Gastrocnemius medialis (tissue), 4 donors: ENCODE results near the gene SPTLC2. TPM values are rescaled to one million over a fixed set of nuclear protein-coding genes. Genes with fewer than 3 reads are reported as not detected.
"Not testable (repeated sequence)": the region's sequence is repeated elsewhere in the genome, so short reads cannot be mapped to it uniquely, and the experiment has no call there.

Experiments
- ATAC-seq, 2 donors: fragments of 150-250 bp; one replicate each; pipeline ENCODE4 v1.9.1; 2016
- DNase-seq, 2 donors: peaks; one replicate each; pipeline ENCODE4 v3.0.0-alpha.2; 2019
- H3K27ac ChIP-seq, 4 donors: fragments of 200-600 bp; sonication (generic); 1 replicate in 1 of 4; 2 replicates in 3 of 4; pipeline ENCODE4 v1.5.1; 2016 to 2018; ENCODE audit warnings: mild to moderate bottlenecking in 2 of 4, moderate library complexity in 1 of 4
- H3K27me3 ChIP-seq, 3 donors: fragments of 200-600 bp; sonication (generic) in 2 of 3; 1 replicate in 1 of 3; 2 replicates in 2 of 3; pipeline versions ENCODE4 v1.5.1 to v1.6.0; 2016 to 2019; ENCODE audit warnings: mild to moderate bottlenecking in 1 of 3, moderate library complexity in 1 of 3
- H3K36me3 ChIP-seq, 2 donors: fragments of 200-600 bp; sonication (generic) in 1 of 2; one replicate each; pipeline ENCODE4 v1.5.1; 2017 to 2018
- H3K4me1 ChIP-seq, 2 donors: fragments of 200-600 bp; sonication (generic) in 1 of 2; one replicate each; pipeline ENCODE4 v1.5.1; 2016 to 2017; ENCODE audit warnings: mild to moderate bottlenecking in 2 of 2
- H3K4me3 ChIP-seq, 4 donors: fragments of 200-600 bp; sonication (generic) in 3 of 4; 1 replicate in 1 of 4; 2 replicates in 3 of 4; pipeline ENCODE4 v1.5.1; 2016 to 2019; ENCODE audit warnings: mild to moderate bottlenecking in 2 of 4
- H3K9me3 ChIP-seq, 3 donors: fragments of 200-600 bp; sonication (generic) in 2 of 3; 1 replicate in 1 of 3; 2 replicates in 2 of 3; pipeline ENCODE4 v1.5.1; 2016 to 2019
- POLR2A ChIP-seq, 2 donors: fragments of 450-650 bp; IDR thresholded peaks; one replicate each; pipeline ENCODE4 v1.6.1; 2017; ENCODE audit warnings: antibody characterized with exemption in 2 of 2, mild to moderate bottlenecking in 2 of 2, moderate library complexity in 2 of 2
- in situ Hi-C, 4 donors: fragments of 200-750 bp; cut with MboI; loops; one replicate each; pipeline versions ENCODE4 v1.15.0 to v1.8.0; 2017; ENCODE audit warnings: low sequenced_read_pairs in 4 of 4
- intact Hi-C: fragments of 100-400 bp; cut with DNase I; formaldehyde crosslinking; loops from one replicate; pipeline ENCODE4 v1.15.1; 2023; ENCODE audit warnings: low total_unique reads
- total RNA-seq, 4 donors: library from RNA; depleted of rRNA; stranded (reverse); fragments of >200 nt; gene quantifications; one replicate each; pipeline versions ENCODE4 v1.1.0 to v1.2.3, GENCODE V29; 2016
- TF ChIP-seq, protein P1 (sequence below), 5 experiments: fragments of 450-650 bp in 3 of 5; fragments of 200-600 bp in 2 of 5; sonication (generic) in 2 of 5; IDR thresholded peaks in 4 of 5; conservative IDR thresholded peaks in 1 of 5; 1 replicate in 4 of 5; 2 replicates in 1 of 5; pipeline ENCODE4 v1.5.1; 2016 to 2019; ENCODE audit warnings: antibody characterized with exemption in 5 of 5, mild to moderate bottlenecking in 3 of 5, moderate library complexity in 3 of 5

SPTLC2 gene
- total RNA-seq, 4 donors from 2014 or later: 6.5 to 10.4 (median 7.0) TPM

DNA sequence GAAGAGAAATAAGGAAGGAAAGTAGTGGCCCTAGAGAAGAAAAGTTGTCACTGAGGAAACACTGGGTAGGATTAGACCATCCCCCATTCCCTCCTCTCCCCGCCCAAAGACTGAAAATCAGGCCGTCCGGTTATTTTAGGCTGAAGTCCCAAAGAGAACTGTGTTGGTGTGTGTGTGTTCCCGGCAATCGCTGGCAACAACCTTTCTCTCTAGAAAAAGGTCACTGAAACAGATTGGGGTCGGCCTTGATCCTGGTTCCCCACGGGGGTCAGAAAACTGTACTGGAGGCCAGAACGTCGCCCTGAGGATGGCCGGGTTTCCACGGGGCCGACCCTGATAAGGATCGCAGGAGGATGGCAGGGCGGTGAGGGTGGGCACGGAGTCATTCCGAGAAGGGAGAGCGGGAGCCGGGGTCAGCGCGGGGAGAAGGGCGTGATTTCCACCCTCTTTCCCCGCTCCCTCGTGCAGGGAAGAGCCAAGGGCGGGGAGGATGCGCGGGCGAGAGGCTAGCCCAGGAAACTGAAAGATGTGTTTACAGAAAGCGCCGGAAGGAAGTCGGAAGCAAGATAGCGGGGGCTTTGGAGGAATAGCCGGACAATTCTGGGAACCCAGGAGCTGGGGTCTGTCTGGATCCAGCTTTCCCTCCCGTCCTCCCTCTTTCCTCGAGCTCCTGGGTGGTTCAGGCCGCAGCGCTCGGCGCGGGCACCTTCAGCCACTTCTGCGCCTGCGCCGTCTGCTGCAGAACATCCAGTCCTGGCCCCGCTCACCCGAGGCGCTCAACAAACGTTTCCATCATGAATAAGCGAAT is 25.3 kb upstream of the SPTLC2 start:
- TF ChIP-seq POLR2A (IDR thresholded peaks at IDR 0.05): peak in 1 of 2 donors; percentile 21
- TF ChIP-seq, protein P1, sequence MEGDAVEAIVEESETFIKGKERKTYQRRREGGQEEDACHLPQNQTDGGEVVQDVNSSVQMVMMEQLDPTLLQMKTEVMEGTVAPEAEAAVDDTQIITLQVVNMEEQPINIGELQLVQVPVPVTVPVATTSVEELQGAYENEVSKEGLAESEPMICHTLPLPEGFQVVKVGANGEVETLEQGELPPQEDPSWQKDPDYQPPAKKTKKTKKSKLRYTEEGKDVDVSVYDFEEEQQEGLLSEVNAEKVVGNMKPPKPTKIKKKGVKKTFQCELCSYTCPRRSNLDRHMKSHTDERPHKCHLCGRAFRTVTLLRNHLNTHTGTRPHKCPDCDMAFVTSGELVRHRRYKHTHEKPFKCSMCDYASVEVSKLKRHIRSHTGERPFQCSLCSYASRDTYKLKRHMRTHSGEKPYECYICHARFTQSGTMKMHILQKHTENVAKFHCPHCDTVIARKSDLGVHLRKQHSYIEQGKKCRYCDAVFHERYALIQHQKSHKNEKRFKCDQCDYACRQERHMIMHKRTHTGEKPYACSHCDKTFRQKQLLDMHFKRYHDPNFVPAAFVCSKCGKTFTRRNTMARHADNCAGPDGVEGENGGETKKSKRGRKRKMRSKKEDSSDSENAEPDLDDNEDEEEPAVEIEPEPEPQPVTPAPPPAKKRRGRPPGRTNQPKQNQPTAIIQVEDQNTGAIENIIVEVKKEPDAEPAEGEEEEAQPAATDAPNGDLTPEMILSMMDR (IDR thresholded peaks at IDR 0.05 in 4 of 5, conservative IDR thresholded peaks at IDR 0.05 in 1 of 5): no peak
- peak; percentile 38 to 56 for DNase-seq
- intact Hi-C loops (no loop called here), in situ Hi-C loops (no loop called here)
- peak overlapping the region; percentile 44 to 64 (median 50) for H3K4me3 ChIP-seq
- ATAC-seq: peak; percentile 62 to 68
- H3K27ac ChIP-seq: peak overlapping the region; percentile 55 to 84 (median 76)
- peaks cover 7 to 8% of the 10 kb centered on the region in 2 donors for H3K4me1 ChIP-seq
- peaks cover 0 to 4% (median 0%) of the 10 kb centered on the region in 3 donors for H3K27me3 ChIP-seq
- H3K9me3 ChIP-seq: no peaks in the 10 kb centered on the region
- no peaks in the 10 kb centered on the region for H3K36me3 ChIP-seq

GRCh38 chr14:77640756-77641533 is 24.5 kb upstream of the SPTLC2 start:
- Histone ChIP-seq H3K36me3 (no peaks in the 10 kb centered on the region), H3K4me3 (peak overlapping the region in 3 of 4 donors; percentile 50 to 64 (median 51)), H3K9me3 (no peaks in the 10 kb centered on the region), H3K4me1 (peaks cover 7 to 8% of the 10 kb centered on the region in 2 donors), H3K27me3 (peaks cover 0 to 4% (median 0%) of the 10 kb centered on the region in 3 donors), H3K27ac (peak overlapping the region; percentile 55 to 84 (median 76))
- ATAC-seq: peak; percentile 13 to 22
- no peak for DNase-seq
- TF ChIP-seq, protein P1 (IDR thresholded peaks at IDR 0.05 in 4 of 5, conservative IDR thresholded peaks at IDR 0.05 in 1 of 5): no peak
- TF ChIP-seq POLR2A (IDR thresholded peaks at IDR 0.05): no peak
- in situ Hi-C loops: no loop called here
- intact Hi-C loops: no loop called here

GRCh38 chr14:77638771-77639171 is 22.3 kb upstream of the SPTLC2 start:
- TF ChIP-seq POLR2A (IDR thresholded peaks at IDR 0.05): no peak
- TF ChIP-seq, protein P1 (IDR thresholded peaks at IDR 0.05 in 4 of 5, conservative IDR thresholded peaks at IDR 0.05 in 1 of 5): no peak
- Histone ChIP-seq H3K36me3 (no peaks in the 10 kb centered on the region), H3K4me3 (no peak overlapping the region), H3K9me3 (no peaks in the 10 kb centered on the region), H3K27me3 (peaks cover 0 to 4% (median 0%) of the 10 kb centered on the region in 3 donors), H3K4me1 (peaks cover 7 to 8% of the 10 kb centered on the region in 2 donors), H3K27ac (no peak overlapping the region)
- in situ Hi-C loops: no loop called here
- intact Hi-C loops: no loop called here
- DNase-seq: no peak
- ATAC-seq: no peak

DNA sequence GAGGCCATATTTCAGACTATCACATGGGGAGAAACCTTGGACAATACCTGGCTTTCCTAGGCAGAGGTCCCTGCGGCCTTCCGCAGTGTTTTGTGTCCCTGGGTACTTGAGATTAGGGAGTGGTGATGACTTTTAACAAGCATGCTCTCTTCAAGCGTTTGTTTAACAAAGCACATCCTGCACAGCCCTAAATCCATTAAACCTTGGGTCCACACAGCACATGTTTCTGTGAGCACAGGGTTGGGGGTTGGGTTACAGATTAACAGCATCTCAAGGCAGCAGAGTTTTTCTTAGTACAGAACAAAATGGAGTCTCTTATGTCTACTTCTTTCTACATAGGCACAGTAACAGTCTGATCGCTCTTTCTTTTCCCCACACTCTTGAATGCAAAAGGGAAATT is 19.4 kb upstream of the SPTLC2 start:
- intact Hi-C loops, ATAC-seq, in situ Hi-C loops: not testable (repeated sequence)

GRCh38 chr14:77635466-77635865 is 19.0 kb upstream of the SPTLC2 start:
- ATAC-seq, H3K9me3 ChIP-seq, H3K27me3 ChIP-seq, H3K4me3 ChIP-seq, H3K4me1 ChIP-seq, H3K27ac ChIP-seq, in situ Hi-C loops, intact Hi-C loops, DNase-seq, H3K36me3 ChIP-seq: not testable (repeated sequence)

More for the DNA sequence above, 19.4 kb upstream of the SPTLC2 start:
- not testable (repeated sequence) for H3K9me3 ChIP-seq, H3K4me3 ChIP-seq, H3K27me3 ChIP-seq, H3K36me3 ChIP-seq, H3K4me1 ChIP-seq, H3K27ac ChIP-seq, DNase-seq
